Tibial nerve (tissue), 4 donors: ENCODE results near the gene SF3B5.

ENCODE experiments used
- CTCF ChIP-seq, 5 experiments: fragments of 200-600 bp in 3 of 5; fragments of 450-650 bp in 2 of 5; sonication (generic) in 3 of 5; IDR thresholded peaks; one replicate each; pipeline ENCODE4 v1.5.1; 2016 to 2019; ENCODE audit warnings: antibody characterized with exemption in 5 of 5, mild to moderate bottlenecking in 3 of 5, moderate library complexity in 2 of 5
- EP300 ChIP-seq, 2 donors: sonication (generic); formaldehyde crosslinking; IDR thresholded peaks; one replicate each; pipeline ENCODE4 v1.6.1; 2017; ENCODE audit warnings: antibody characterized with exemption in 2 of 2, mild to moderate bottlenecking in 1 of 2
- POLR2A ChIP-seq, 2 donors: fragments of 450-650 bp; IDR thresholded peaks; one replicate each; pipeline ENCODE4 v1.6.1; 2017; ENCODE audit warnings: antibody characterized with exemption in 2 of 2, mild to moderate bottlenecking in 2 of 2, moderate library complexity in 2 of 2

GRCh38 chr6:144077871-144078270 is 17.5 kb downstream of the SF3B5 start:
- no peak for TF ChIP-seq CTCF (IDR thresholded peaks at IDR 0.05)
- TF ChIP-seq POLR2A (IDR thresholded peaks at IDR 0.05): no peak
- no peak for TF ChIP-seq EP300 (IDR thresholded peaks at IDR 0.05)
